Activated T-helper 1 cell treated with anti-CD3 and anti-CD28 coated beads, Interleukin-12 subunit alpha, Interleukin-12 subunit beta, Interleukin-2, Interleukin-4 antibody, amounts not matched to agents 30 ng/mL and 10 ng/mL and 1 ng/mL, durations not matched to agents 14 hours and 24 hours and 36 hours (primary cell): Measurements from ENCODE around the gene EOLA2. TPM values are rescaled to one million over a fixed set of nuclear protein-coding genes. Genes with fewer than 3 reads are reported as not detected.
"Not testable (repeated sequence)": the region's sequence is repeated elsewhere in the genome, so short reads cannot be mapped to it uniquely, and the experiment has no call there.

Experiments
- DNase-seq: peaks from one replicate; pipeline ENCODE4 v3.0.0; 2021; ENCODE audit warnings: low spot score
- H3K27ac Mint-ChIP-seq: one replicate; pipeline ENCODE4 v1.8.0; 2021; ENCODE audit warnings: mild to moderate bottlenecking, mixed read lengths
- H3K27me3 Mint-ChIP-seq: one replicate; pipeline ENCODE4 v1.8.0; 2022; ENCODE audit warnings: mild to moderate bottlenecking, moderate library complexity, mixed read lengths; ENCODE audit not compliant: insufficient read depth
- H3K36me3 Mint-ChIP-seq: one replicate; pipeline ENCODE4 v1.8.0; 2021; ENCODE audit warnings: low read depth, mixed read lengths
- H3K4me1 Mint-ChIP-seq: one replicate; pipeline ENCODE4 v1.8.0; 2021; ENCODE audit warnings: low read depth, mixed read lengths
- H3K4me3 Mint-ChIP-seq: one replicate; pipeline ENCODE4 v1.8.0; 2021; ENCODE audit warnings: mild to moderate bottlenecking, moderate library complexity, mixed read lengths
- H3K9me3 Mint-ChIP-seq: one replicate; pipeline ENCODE4 v1.8.0; 2021; ENCODE audit warnings: mixed read lengths
- intact Hi-C: fragments of 100-400 bp; cut with micrococcal nuclease; formaldehyde crosslinking; loops from one replicate; pipeline ENCODE4 v1.15.1; 2024
- total RNA-seq: library from RNA; stranded (reverse); gene quantifications from 2 replicates; pipeline ENCODE4 v1.2.3, GENCODE V29; 2022

The EOLA2 gene
- total RNA-seq, 1 donor from 2014 or later, result 54.2 TPM

DNA sequence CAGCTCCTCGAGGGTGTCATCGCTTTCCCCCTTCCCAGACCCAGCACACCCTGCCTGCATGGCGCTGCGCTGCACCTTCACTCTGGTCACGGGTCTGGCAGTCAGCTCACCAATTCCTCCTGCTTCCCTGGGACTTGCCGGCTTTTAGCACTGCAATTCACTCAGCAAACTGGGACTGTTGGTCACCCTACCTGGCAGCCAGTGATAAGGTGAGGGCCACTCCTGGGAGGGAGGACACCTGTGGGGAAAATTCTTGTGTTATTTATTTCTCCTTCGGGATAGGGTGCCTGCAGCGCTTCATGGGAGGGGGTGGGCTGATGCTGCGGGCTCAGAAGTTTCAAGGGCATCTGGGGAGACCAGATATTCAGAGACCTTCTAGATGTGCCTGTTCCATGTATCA is 7.5 kb upstream of the EOLA2 start:
- H3K27ac Mint-ChIP-seq, H3K4me1 Mint-ChIP-seq, H3K9me3 Mint-ChIP-seq, DNase-seq, H3K4me3 Mint-ChIP-seq, H3K27me3 Mint-ChIP-seq: not testable (repeated sequence)
- intact Hi-C loops, result loop anchor here (10.0 kb wide), 3 partner anchors 539 to 1039 kb away; partner anchors contain the start of gene HMGB3
- peaks cover 12% of the 10 kb centered on the region for H3K36me3 Mint-ChIP-seq

DNA sequence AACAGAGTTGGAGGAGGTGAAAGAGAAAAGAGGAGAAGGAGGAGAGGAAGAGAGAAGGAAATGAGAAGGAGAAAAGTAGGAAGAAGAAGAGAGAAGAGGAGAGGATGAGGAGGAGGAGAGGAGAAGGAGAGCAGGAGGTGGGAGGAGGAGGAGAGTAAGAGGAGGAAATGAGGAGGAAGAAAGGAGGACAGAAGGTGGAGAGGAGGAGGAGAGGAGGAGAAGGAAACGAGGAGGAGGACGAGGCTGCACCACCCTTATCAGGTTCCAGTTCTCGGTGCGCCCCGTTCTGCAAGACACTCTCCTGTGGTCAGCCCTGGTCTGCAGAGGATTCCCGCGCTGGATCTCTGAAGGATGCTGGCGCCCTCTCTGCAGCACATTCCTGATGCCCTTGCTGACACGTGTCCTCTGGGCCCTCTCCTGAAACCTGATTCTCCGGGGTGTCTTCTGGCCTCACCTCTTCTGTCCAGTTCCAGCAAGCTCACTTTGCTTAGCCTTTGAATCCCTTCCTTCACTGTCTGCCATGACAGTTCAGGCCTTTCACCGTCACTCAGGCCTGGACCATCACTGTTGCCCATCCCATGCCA is 6.9 kb upstream of the EOLA2 start:
- not testable (repeated sequence) for H3K9me3 Mint-ChIP-seq, H3K4me1 Mint-ChIP-seq, H3K27me3 Mint-ChIP-seq, H3K27ac Mint-ChIP-seq, H3K4me3 Mint-ChIP-seq, DNase-seq
- H3K36me3 Mint-ChIP-seq, result peaks cover 12% of the 10 kb centered on the region
- intact Hi-C loops, result loop anchor here (10.0 kb wide), 3 partner anchors 540 to 1040 kb away; partner anchors contain the start of gene HMGB3

DNA sequence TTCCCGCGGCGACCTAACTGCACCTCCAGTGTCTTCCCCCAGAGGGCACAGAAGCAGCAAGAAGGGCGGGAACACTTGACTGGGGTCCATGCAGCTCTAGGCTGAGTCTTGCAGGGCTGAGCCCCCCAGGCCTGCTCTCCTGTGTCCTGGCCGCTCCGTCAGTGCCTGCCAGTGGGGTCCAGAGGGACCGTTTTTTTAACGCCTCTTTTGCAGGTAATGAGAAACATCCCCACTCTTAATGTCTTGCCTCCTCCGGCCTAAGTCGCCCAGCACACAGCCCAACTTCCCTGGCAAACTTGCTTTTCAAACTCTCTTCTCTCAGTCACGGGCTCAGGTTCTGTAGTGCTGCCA is 2.4 kb upstream of the EOLA2 start:
- not testable (repeated sequence) for H3K9me3 Mint-ChIP-seq, H3K36me3 Mint-ChIP-seq, H3K27me3 Mint-ChIP-seq, DNase-seq, H3K4me1 Mint-ChIP-seq
- intact Hi-C loops, result loop anchor here (10.0 kb wide), 3 partner anchors 544 to 1044 kb away; partner anchors contain the start of gene HMGB3
- peak overlapping the region; percentile 84 for H3K27ac Mint-ChIP-seq
- H3K4me3 Mint-ChIP-seq, result peak overlapping the region; percentile 79

DNA sequence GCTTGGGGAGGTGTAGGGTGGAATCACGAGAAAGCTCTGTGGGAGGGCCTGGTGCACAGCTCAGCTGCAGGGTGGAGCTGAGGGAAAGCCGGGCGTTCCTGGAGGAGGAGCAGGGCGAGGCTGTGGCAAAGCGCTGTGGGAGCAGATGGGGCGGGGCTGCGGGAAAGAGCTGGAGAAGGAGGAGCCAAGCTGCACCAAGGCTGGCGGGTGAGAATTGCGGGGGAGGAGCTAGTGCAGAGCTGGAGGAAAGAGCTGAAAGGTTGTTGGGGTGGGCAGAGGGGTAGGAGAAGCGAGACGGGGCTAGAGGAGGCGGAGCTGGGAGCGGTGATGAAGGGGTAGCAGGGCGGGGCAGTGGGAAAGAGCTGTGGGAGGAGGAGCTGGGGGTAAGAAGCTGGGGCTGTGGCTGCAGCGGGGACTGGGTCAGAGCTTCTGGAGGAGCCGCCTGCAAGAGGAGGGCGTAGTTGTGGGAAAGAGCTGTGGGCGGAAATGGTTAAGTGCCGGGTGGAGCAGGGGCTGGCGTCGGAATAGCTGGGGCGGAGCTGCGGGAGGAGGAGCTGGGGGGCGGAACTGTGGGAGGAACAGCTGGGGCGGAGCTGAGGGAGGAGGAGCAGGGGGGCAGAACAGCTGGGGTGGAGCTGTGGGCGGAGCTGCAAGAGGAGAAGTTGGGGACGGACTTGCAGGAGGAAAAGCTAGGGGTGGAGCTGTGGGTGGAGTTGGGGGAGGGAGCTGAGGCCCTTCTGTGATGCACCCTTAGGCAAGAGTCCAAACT is 1.8 kb upstream of the EOLA2 start:
- Mint-ChIP-seq H3K36me3 (peaks cover 6% of the 10 kb centered on the region), H3K27me3 (no peaks in the 10 kb centered on the region), H3K4me3 (peak overlapping the region; percentile 79), H3K9me3 (no peaks in the 10 kb centered on the region), H3K27ac (peak overlapping the region; percentile 84), H3K4me1 (no peaks in the 10 kb centered on the region)
- intact Hi-C loops, result loop anchor here (2.0 to 10.0 kb wide), 7 partner anchors 67 to 1455 kb away; partner anchors contain the start of genes CD99L2, HMGB3, MTMR1 and VMA21
- peak; percentile 86 for DNase-seq

DNA sequence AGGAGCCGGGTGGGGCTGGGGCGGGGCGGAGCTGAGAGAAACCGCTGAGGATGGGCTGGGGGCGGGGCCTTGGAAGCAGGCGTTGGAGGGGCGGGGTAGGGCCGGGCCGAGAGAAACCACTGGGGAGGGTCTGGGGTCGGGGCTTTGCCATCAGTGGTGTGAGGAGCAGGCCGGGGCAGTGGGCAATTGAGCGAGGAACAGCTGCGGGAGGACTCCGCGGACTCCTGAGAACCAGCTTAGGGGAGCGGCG is 1.3 kb upstream of the EOLA2 start:
- H3K36me3 Mint-ChIP-seq, result peaks cover 4% of the 10 kb centered on the region
- peak overlapping the region; percentile 79 for H3K4me3 Mint-ChIP-seq
- intact Hi-C loops, result loop anchor here (2.0 to 10.0 kb wide), 4 partner anchors 67 to 1455 kb away; partner anchors contain the start of genes CD99L2, MTMR1 and VMA21
- H3K27ac Mint-ChIP-seq, result peak overlapping the region; percentile 84
- H3K9me3 Mint-ChIP-seq, result no peaks in the 10 kb centered on the region
- peaks cover under 1% of the 10 kb centered on the region for H3K4me1 Mint-ChIP-seq
- DNase-seq, result no peak
- no peaks in the 10 kb centered on the region for H3K27me3 Mint-ChIP-seq

DNA sequence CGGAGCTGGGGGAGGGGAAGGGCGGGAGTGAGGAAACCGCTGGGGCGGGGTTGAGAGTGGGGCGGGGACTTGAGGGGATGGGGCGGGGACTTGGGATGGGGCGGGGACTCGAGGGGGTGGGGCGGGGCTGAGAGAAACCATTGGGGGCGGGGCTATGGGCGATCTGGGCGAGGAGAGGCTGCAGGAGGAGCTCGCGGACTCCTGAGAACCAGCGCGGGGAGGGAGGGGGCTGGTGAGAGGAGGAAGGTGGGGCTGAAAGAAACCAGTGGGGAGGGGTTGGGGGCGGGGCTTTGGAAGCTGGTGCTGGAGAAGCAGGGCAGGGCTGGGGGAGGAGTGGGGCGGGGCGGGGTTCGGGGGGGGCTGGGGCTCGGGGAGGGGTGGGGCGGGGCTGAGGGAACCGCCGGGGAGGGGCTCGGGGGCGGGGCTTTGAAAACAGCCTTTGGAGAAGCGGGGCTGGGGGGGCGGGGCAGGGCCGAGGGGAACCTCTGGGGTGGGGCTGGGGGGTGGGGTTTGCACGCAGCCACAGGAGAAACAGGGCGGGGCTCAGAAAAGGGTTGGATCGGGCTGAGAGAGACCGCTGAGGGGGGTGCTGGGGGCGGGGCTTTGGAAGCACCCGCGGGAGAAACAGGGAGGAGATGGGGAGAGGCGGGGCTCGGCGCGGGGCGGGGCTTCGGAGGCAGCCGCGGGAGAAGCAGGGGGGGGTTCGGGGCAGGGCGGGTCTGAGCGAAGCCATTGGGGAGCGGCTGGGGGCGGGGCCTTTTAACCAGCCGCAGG is 777 bp upstream of the EOLA2 start:
- intact Hi-C loops, result loop anchor here (2.0 to 10.0 kb wide), 4 partner anchors 66 to 1456 kb away; partner anchors contain the start of genes CD99L2, MTMR1 and VMA21
- peak overlapping the region; percentile 62 for H3K4me3 Mint-ChIP-seq
- H3K9me3 Mint-ChIP-seq, result no peaks in the 10 kb centered on the region
- peak overlapping the region; percentile 63 for H3K27ac Mint-ChIP-seq
- peak; percentile 85 for DNase-seq
- no peaks in the 10 kb centered on the region for H3K27me3 Mint-ChIP-seq
- peaks cover 7% of the 10 kb centered on the region for H3K36me3 Mint-ChIP-seq
- peaks cover 4% of the 10 kb centered on the region for H3K4me1 Mint-ChIP-seq

DNA sequence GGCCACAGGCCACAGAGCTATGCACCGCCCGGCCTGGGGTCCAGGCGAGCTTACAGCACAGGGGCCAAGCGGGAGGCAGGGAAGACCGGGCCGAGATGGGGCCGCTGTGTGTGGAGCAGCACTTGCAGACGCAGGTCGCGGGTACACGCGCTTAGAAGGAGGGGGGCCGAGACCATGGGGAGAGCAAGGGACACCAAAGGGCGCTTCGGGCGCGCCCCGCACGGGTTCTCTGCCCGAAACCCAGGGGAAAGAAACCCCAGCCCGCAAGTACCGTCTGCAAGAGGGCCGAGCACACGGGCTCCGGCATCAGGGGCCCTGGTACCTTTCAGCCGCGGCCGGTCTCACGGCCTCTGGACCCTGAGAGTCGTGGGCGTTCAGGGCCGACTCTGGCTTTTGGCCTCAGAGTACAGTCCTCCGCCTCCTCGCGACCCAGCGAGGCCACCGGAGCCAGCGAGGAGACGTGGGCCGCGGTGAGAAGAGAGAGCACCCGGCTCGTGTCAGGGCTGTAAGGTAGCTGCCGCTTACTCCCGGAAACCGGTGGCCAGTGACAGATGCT is 342 bp downstream of the EOLA2 start:
- Mint-ChIP-seq H3K9me3 (no peaks in the 10 kb centered on the region), H3K27me3 (no peaks in the 10 kb centered on the region), H3K4me3 (peak overlapping the region; percentile 92), H3K27ac (peak overlapping the region; percentile 100), H3K36me3 (peaks cover 7% of the 10 kb centered on the region), H3K4me1 (peaks cover 4% of the 10 kb centered on the region)
- peak; percentile 5 for DNase-seq
- intact Hi-C loops, result loop anchor here (2.0 to 10.0 kb wide), 4 partner anchors 65 to 1457 kb away; partner anchors contain the start of genes CD99L2, MTMR1 and VMA21

DNA sequence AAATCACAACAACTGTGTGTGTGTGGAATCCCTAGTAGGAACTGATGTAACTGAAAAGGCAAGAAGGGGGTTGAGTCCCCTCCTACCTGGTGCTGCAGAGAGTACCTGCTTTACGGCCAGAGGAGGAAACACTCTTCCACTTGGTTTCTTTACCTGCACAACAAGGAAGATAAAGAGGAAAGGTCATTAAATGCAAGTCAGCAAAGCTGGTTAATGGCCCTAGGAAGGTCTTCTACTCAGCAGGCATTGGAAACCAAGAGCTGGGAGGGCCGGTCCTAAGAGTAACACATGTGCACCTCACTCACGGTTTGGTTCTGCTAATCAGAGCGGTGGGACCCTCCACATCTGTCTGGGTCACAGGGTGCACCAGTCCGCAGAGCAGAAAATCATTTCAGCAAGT is 963 bp downstream of the EOLA2 start:
- peak overlapping the region; percentile 100 for H3K27ac Mint-ChIP-seq
- intact Hi-C loops, result loop anchor here (10.0 kb wide), 3 partner anchors 757 to 1457 kb away; partner anchors contain the start of genes CD99L2, MTMR1 and VMA21
- H3K27me3 Mint-ChIP-seq, result not testable (repeated sequence)

DNA sequence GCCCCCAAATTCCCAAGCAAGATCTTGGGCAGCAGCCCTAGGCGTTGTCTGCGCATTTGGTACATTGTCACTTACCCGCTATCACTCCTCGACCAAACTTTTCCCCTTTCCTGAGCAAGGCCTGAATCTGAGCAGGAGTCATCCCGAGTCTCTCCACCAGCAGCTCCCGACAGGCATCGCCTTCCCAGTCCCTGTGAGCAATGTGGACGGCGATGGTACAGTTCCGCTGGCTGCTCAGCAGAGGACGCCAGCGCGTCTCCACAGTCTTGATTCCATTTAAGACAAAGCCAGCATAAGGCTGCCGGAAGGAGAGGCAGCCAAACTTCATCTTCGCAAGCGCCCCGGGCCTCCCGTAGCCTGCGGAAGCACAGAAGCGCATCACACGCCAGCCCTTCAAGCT is 4.7 kb downstream of the EOLA2 start:
- H3K9me3 Mint-ChIP-seq, H3K27me3 Mint-ChIP-seq, H3K4me3 Mint-ChIP-seq, H3K4me1 Mint-ChIP-seq, DNase-seq, H3K36me3 Mint-ChIP-seq, H3K27ac Mint-ChIP-seq: not testable (repeated sequence)
- intact Hi-C loops, result loop anchor here (10.0 kb wide), 3 partner anchors 761 to 1461 kb away; partner anchors contain the start of genes CD99L2, MTMR1 and VMA21

More for the DNA sequence above, 963 bp downstream of the EOLA2 start:
- H3K9me3 Mint-ChIP-seq, DNase-seq, H3K4me1 Mint-ChIP-seq, H3K36me3 Mint-ChIP-seq: not testable (repeated sequence)
- H3K4me3 Mint-ChIP-seq, result peak overlapping the region; percentile 92

DNA sequence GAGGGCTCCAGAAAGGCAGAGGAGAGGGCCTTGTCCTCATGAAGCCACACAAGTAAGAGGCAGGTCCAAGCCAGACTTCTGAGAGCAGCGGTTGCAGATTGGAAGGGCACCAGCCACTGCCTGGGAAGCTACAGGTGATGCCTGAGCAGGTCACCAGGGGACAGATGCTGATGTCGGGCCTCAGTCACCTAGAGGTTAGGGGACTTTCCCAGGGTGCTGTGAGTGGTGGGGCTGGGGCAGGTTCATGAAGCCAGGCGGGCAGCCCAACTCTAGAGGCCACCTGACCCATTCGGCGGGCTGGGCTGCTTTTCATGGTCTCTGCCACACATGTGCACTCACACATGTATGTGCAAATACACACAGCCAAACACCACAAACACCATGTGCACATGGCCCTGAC is 5.3 kb downstream of the EOLA2 start:
- not testable (repeated sequence) for H3K9me3 Mint-ChIP-seq, H3K4me3 Mint-ChIP-seq
- intact Hi-C loops, result loop anchor here (10.0 kb wide), 3 partner anchors 762 to 1462 kb away; partner anchors contain the start of genes CD99L2, MTMR1 and VMA21

DNA sequence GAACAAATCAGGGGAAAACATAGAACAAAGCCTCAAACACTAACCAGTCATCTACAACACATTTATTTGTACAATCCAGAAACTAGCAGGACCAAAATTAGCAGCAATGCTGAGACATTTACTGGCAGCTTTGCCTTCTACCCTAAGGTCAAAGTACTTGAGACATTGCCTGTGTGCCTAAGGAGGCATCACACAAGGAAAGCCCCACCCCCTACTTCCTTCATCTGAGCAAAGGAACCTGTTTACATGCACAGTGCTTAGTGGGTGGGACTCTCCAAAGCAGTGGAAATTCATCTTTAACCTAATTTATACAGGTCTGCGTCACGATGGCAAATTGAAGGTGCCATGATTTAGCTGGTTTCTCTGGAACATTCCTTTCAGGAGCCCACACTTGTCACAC is 6.1 kb downstream of the EOLA2 start:
- H3K36me3 Mint-ChIP-seq, H3K4me3 Mint-ChIP-seq, H3K27ac Mint-ChIP-seq, DNase-seq, H3K4me1 Mint-ChIP-seq, H3K9me3 Mint-ChIP-seq, H3K27me3 Mint-ChIP-seq: not testable (repeated sequence)
- intact Hi-C loops, result loop anchor here (10.0 kb wide), 3 partner anchors 763 to 1463 kb away; partner anchors contain the start of genes CD99L2, MTMR1 and VMA21

More for the DNA sequence above, 5.3 kb downstream of the EOLA2 start:
- DNase-seq, H3K36me3 Mint-ChIP-seq, H3K4me1 Mint-ChIP-seq, H3K27ac Mint-ChIP-seq, H3K27me3 Mint-ChIP-seq: not testable (repeated sequence)

DNA sequence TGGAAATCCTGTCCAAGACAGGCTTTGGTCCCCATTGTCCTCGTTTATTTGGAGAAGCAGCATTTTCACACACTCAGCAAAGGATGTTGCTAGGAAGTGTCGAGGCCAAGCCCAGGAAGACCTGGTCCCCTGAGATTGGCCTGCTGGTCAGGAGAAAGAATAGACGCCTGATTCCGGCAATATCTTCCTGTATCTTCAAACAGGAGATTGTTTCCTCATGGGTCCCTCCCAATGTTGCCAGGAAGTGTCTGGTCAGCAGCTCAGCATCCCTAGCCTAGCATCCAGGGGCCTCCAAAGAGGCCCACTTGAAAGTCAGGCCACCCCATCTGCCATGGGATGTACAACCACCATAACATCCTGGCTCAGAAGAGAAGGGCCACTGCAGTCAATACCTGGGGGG is 6.9 kb downstream of the EOLA2 start:
- H3K9me3 Mint-ChIP-seq, H3K27ac Mint-ChIP-seq, DNase-seq, H3K36me3 Mint-ChIP-seq, H3K27me3 Mint-ChIP-seq, H3K4me3 Mint-ChIP-seq, H3K4me1 Mint-ChIP-seq: not testable (repeated sequence)
- intact Hi-C loops, result loop anchor here (10.0 kb wide), 3 partner anchors 763 to 1463 kb away; partner anchors contain the start of genes CD99L2, MTMR1 and VMA21
